K562 (cell line): ENCODE measurements around the gene DIPK1A. TPM values are rescaled to one million over a fixed set of nuclear protein-coding genes. Genes with fewer than 3 reads are reported as not detected.

Source experiments
- ATAC-seq: fragments of 200-7000 bp; cut with Tn5 transposase; 3 replicates; pipeline ENCODE4 v1.9.1; 2020; ENCODE audit warnings: moderate library complexity
- BruUV-seq: library from RNA; stranded (reverse); fragments of 400-500 nt; replicated peaks from 2 replicates; lab custom pipeline; 2021; lab: Mats Ljungman, UMichigan
- CTCF ChIA-PET: fragments of 300-600 bp; formaldehyde crosslinking; extraction: SDS; loops from one replicate; lab custom pipeline; 2021; ENCODE audit warnings: low intra/inter-chr PET ratio; lab: Yijun Ruan, JAX
- POLR2A ChIA-PET: fragments of 300-600, 350-650 bp; sonication (Branson Sonifier 250); formaldehyde crosslinking; extraction: SDS; loops from one replicate; lab custom pipeline; 2021; ENCODE audit warnings: antibody characterized with exemption, inconsistent platforms; lab: Yijun Ruan, JAX
- DNase-seq, 4 experiments: peaks; one replicate each; pipeline versions ENCODE4 v3.0.0 to v3.0.0-alpha.2; 2011 to 2018; ENCODE audit warnings: low spot score in 3 of 4, mixed read lengths in 3 of 4; ENCODE audit errors: extremely low read depth in 1 of 4
- FAIRE-seq: peaks from 2 replicates; lab custom pipeline; 2011; peaks lifted over from hg19 to GRCh38; lab: Jason Lieb, UNC
- H2AFZ ChIP-seq: 2 replicates; pipeline ENCODE4 v1.6.0; 2011; ENCODE audit warnings: low read depth, low read length, control low read depth, inconsistent platforms
- H3K27ac ChIP-seq: fragments of 200-600 bp; 3 replicates; pipeline ENCODE4 v1.8.0; 2011; ENCODE audit warnings: low read depth, mild to moderate bottlenecking, control low read depth, inconsistent platforms, low read length, moderate library complexity, mixed read lengths; ENCODE audit errors: extremely low read depth
- H3K27me3 ChIP-seq, 2 experiments: fragments of 300-600 bp in 1 of 2; 2 replicates in 1 of 2; 3 replicates in 1 of 2; pipeline versions ENCODE4 v1.6.0 to v1.8.0; 2011; ENCODE audit warnings: inconsistent platforms in 2 of 2, low read length in 2 of 2, mild to moderate bottlenecking in 1 of 2, mixed read lengths in 1 of 2, moderate library complexity in 1 of 2; ENCODE audit not compliant: control insufficient read depth in 2 of 2, insufficient read depth in 2 of 2
- H3K36me3 ChIP-seq: fragments of 300-600 bp; 3 replicates; pipeline ENCODE4 v1.8.0; 2011; ENCODE audit warnings: mild to moderate bottlenecking, low read length, inconsistent platforms; ENCODE audit not compliant: control insufficient read depth, insufficient read depth
- H3K4me1 ChIP-seq, 2 experiments: fragments of 200-600 bp in 1 of 2; replicated peaks in 1 of 2; 2 replicates in 1 of 2; 3 replicates in 1 of 2; pipeline versions ENCODE4 v1.5.1 to v1.8.0; 2011; ENCODE audit warnings: inconsistent platforms in 2 of 2, low read length in 2 of 2, mild to moderate bottlenecking in 1 of 2, mixed read lengths in 1 of 2, moderate library complexity in 1 of 2; ENCODE audit not compliant: control insufficient read depth in 2 of 2, insufficient read depth in 2 of 2
- H3K4me2 ChIP-seq: 2 replicates; pipeline ENCODE4 v1.6.1; 2011; ENCODE audit warnings: low read length, control low read depth, inconsistent platforms, mixed read lengths; ENCODE audit not compliant: insufficient read depth
- H3K4me3 ChIP-seq: fragments of 200-600 bp; sonication (generic), shearing (Covaris generic); 2 replicates; pipeline ENCODE4 v1.5.1; 2016; ENCODE audit warnings: control low read depth, inconsistent platforms
- H3K79me2 ChIP-seq: fragments of 200-600 bp; 3 replicates; pipeline ENCODE4 v1.8.0; 2011; ENCODE audit warnings: low read length, inconsistent platforms; ENCODE audit not compliant: control insufficient read depth, insufficient read depth
- H3K9ac ChIP-seq, 2 experiments: 2 replicates each; pipeline versions ENCODE4 v1.6.0 to v1.6.1; 2011; ENCODE audit warnings: low read depth in 2 of 2, low read length in 2 of 2, control low read depth in 1 of 2, inconsistent platforms in 1 of 2, mild to moderate bottlenecking in 1 of 2, mixed read lengths in 1 of 2; ENCODE audit not compliant: insufficient read depth in 1 of 2
- H3K9me1 ChIP-seq: one replicate; pipeline ENCODE4 v1.6.0; 2011; ENCODE audit warnings: inconsistent platforms, mild to moderate bottlenecking, low read length, moderate library complexity; ENCODE audit not compliant: control insufficient read depth, insufficient read depth
- H3K9me3 ChIP-seq: replicated peaks from 2 replicates; pipeline ENCODE4 v1.5.1; 2011; ENCODE audit warnings: low read depth, low read length, inconsistent platforms; ENCODE audit not compliant: control insufficient read depth, insufficient read depth
- H4K20me1 ChIP-seq: replicated peaks from 2 replicates; pipeline ENCODE4 v1.6.1; 2011; ENCODE audit warnings: low read length, inconsistent platforms, mixed read lengths; ENCODE audit not compliant: control insufficient read depth, insufficient read depth
- ATF1 ChIP-seq, 2 experiments: fragments of 450-650 bp in 1 of 2; IDR thresholded peaks; 2 replicates each; pipeline ENCODE4 v1.6.1; 2016; ENCODE audit warnings: missing compliant biosample characterization in 1 of 2, missing genetic modification characterization in 1 of 2
- MAFF ChIP-seq: IDR thresholded peaks from 2 replicates; pipeline ENCODE4 v1.6.1; 2012; ENCODE audit warnings: low read length, improper control_type of control experiment
- MCM5 ChIP-seq: fragments of 450-650 bp; IDR thresholded peaks from 2 replicates; pipeline ENCODE4 v1.6.1; 2016; ENCODE audit warnings: low read depth
- PHTF2 ChIP-seq: fragments of 250-450 bp; sonication (Bioruptor Pico); IDR thresholded peaks from 2 replicates; pipeline ENCODE4 v1.5.0; 2021; ENCODE audit warnings: mild to moderate bottlenecking
- RFX1 ChIP-seq: fragments of 450-650 bp; IDR thresholded peaks from 2 replicates; pipeline ENCODE4 v1.6.1; 2016; ENCODE audit warnings: mild to moderate bottlenecking, moderate library complexity
- SMC3 ChIP-seq: conservative IDR thresholded peaks from 2 replicates; pipeline ENCODE4 v1.6.1; 2011; ENCODE audit warnings: low read depth, low read length, improper control_type of control experiment; ENCODE audit not compliant: insufficient read depth
- ZFX ChIP-seq: sonication (generic); formaldehyde crosslinking; IDR thresholded peaks from 2 replicates; pipeline ENCODE4 v1.8.0; 2022; ENCODE audit warnings: mild to moderate bottlenecking, missing genetic modification reagents, moderate library complexity
- ZNF217 ChIP-seq: sonication (generic); formaldehyde crosslinking; IDR thresholded peaks from 2 replicates; pipeline ENCODE4 v1.8.0; 2022; ENCODE audit warnings: mild to moderate bottlenecking, missing genetic modification reagents
- ZNF76 ChIP-seq: fragments of 250-450 bp; sonication (Bioruptor Pico); IDR thresholded peaks from 2 replicates; pipeline ENCODE4 v1.4.0; 2020; ENCODE audit warnings: mild to moderate bottlenecking, moderate library complexity, borderline replicate concordance
- WGBS: fragments of 100-300 bp; shearing (Covaris generic); methylation state at CpG from one replicate; pipeline ENCODE4 v1.1.6; 2016; ENCODE audit warnings: low coverage, mixed read lengths; ENCODE audit not compliant: insufficient coverage; ENCODE audit errors: missing lambda C conversion rate; 5-methylcytosine and 5-hydroxymethylcytosine counted together
- in situ Hi-C: fragments of 300-500 bp; cut with MboI; formaldehyde crosslinking; loops from 4 replicates; pipeline ENCODE4 v1.15.0; 2018; ENCODE audit warnings: inconsistent platforms, mixed read lengths
- intact Hi-C: fragments of 100-400 bp; cut with micrococcal nuclease; formaldehyde crosslinking; loops from 2 replicates; pipeline ENCODE4 v1.14.2; 2022
- polyA plus RNA-seq, 8 experiments: library from polyadenylated mRNA; depleted of rRNA in 4 of 8; stranded (reverse) in 5 of 8; unstranded in 3 of 8; fragments of >200 nt; fragmentation: Nextera tagmentation in 2 of 8; fragmentation: Illumina TruSeq in 1 of 8; extraction: Ambion mirVana in 2 of 8; extraction: Trizol in 1 of 8; gene quantifications; 2 replicates each; pipeline versions ENCODE4 v1.2.1 to v1.2.3, GENCODE V29; 2011 to 2014; ENCODE audit warnings: inconsistent platforms in 1 of 8, missing spikeins in 1 of 8
- total RNA-seq, 7 experiments: library from RNA; depleted of rRNA in 6 of 7; stranded (reverse); fragments of >200 nt in 6 of 7; fragmentation: Illumina TruSeq in 2 of 7; extraction: Trizol in 2 of 7; gene quantifications; 2 replicates each; pipeline versions ENCODE4 v1.2.1 to v1.2.3, GENCODE V29; 2011 to 2021; ENCODE audit warnings: low replicate concordance in 1 of 7

DIPK1A gene
- total and polyA plus RNA-seq, 9 of the 15 experiments (the other 6 are each of a cell fraction or from before 2014, with no cell fraction given) = 0.54 to 2.5 (median 1.3) TPM

GRCh38 chr1:92945748-92946270 is 15.5 kb downstream of the DIPK1A start (continued):
- no peak for TF ChIP-seq ATF1 (CRISPR knock-in tag; IDR thresholded peaks at IDR 0.05)
- TF ChIP-seq ATF1 (tag; IDR thresholded peaks at IDR 0.05) = no peak
- no peak for TF ChIP-seq MCM5
- TF ChIP-seq SMC3 = no peak
- TF ChIP-seq PHTF2 (CRISPR knock-in tag) = no peak
- no peak for TF ChIP-seq MAFF
- no peak for TF ChIP-seq ZNF217 (CRISPR knock-in tag)
- TF ChIP-seq ZNF76 (CRISPR knock-in tag) = no peak

GRCh38 chr1:92944901-92945747 is 16.1 kb downstream of the DIPK1A start:
- Histone ChIP-seq H3K4me3 (no peak overlapping the region), H3K27me3 (no peaks in the 10 kb centered on the region), H3K9me3 (no peaks in the 10 kb centered on the region), H3K27ac (no peak overlapping the region), H3K79me2 (no peaks in the 10 kb centered on the region), H3K9me1 (no peaks in the 10 kb centered on the region), H3K4me2 (no peak overlapping the region), H3K9ac (no peak overlapping the region), H2AFZ (no peak overlapping the region; the same call in 1 of the 2 replicates), H3K36me3 (no peaks in the 10 kb centered on the region), H3K4me1 (peaks cover 6 to 14% of the 10 kb centered on the region in 2 experiments; a peak in 3 of 5 replicates), H4K20me1 (no peaks in the 10 kb centered on the region)
- ATAC-seq (peak; percentile 46), DNase-seq (no peak), FAIRE-seq (peak; percentile 26)
- ChIA-PET POLR2A (interaction anchor here (2.3 kb wide), 1 partner anchor 20 kb away, joined by 8 read pairs; no protein-coding TSS in a partner anchor), CTCF (no interaction called here)
- intact Hi-C loops (no loop called here), in situ Hi-C loops (no loop called here)
- TF ChIP-seq ZFX (CRISPR knock-in tag) (no peak), RFX1 (peak; percentile 82)
- 65% methylated on average over 3 of the region's 3 CpGs for WGBS
- BruUV-seq = no TSS peak
